22Rv1 (cell line): Measurements from ENCODE around the gene RASSF1.

Experiments used
- ZFX ChIP-seq: fragments of 450-650 bp; IDR thresholded peaks from 2 replicates; pipeline ENCODE4 v1.6.1; 2017; ENCODE audit warnings: antibody characterized with exemption, borderline replicate concordance
- TF ChIP-seq, protein P1 (sequence below): fragments of 450-650 bp; IDR thresholded peaks from 2 replicates; pipeline ENCODE4 v1.5.1; 2017; ENCODE audit warnings: mild to moderate bottlenecking

DNA sequence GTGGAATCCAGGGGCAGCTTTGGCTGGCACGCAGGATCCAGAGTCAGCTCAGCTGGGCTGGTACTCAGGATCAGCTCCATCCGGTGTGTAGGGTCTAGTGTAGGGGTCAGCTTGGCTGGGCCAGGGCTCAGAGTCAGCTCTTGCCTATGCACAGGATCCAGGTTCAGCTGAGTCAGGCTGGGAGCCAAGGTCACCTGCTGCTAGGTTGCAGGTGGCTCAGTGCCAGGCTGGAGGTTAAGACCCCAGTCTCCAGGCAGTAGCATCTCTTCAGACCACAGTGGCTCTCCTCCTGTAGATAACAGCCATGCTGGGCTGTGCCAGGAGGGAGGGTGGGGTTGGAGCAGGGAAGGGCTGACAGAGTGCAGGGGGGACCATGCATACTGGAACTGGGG lies 43.3 kb downstream of the RASSF1 start:
- TF ChIP-seq, protein P1, sequence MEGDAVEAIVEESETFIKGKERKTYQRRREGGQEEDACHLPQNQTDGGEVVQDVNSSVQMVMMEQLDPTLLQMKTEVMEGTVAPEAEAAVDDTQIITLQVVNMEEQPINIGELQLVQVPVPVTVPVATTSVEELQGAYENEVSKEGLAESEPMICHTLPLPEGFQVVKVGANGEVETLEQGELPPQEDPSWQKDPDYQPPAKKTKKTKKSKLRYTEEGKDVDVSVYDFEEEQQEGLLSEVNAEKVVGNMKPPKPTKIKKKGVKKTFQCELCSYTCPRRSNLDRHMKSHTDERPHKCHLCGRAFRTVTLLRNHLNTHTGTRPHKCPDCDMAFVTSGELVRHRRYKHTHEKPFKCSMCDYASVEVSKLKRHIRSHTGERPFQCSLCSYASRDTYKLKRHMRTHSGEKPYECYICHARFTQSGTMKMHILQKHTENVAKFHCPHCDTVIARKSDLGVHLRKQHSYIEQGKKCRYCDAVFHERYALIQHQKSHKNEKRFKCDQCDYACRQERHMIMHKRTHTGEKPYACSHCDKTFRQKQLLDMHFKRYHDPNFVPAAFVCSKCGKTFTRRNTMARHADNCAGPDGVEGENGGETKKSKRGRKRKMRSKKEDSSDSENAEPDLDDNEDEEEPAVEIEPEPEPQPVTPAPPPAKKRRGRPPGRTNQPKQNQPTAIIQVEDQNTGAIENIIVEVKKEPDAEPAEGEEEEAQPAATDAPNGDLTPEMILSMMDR, result no peak
- no peak for TF ChIP-seq ZFX
